SK-N-SH (cell line): ENCODE results near the gene HS6ST3.

Experiments used
- CHD2 ChIP-seq: fragments of 150-350 bp; IDR thresholded peaks from 2 replicates; pipeline ENCODE4 v1.6.1; 2018; ENCODE audit warnings: low read length; ENCODE audit not compliant: partially characterized antibody
- EZH2phosphoT487 ChIP-seq: fragments of 200-600 bp; sonication (generic); IDR thresholded peaks from 2 replicates; pipeline ENCODE4 v1.6.1; 2017; ENCODE audit warnings: low read depth, mixed run types, mild to moderate bottlenecking, antibody characterized with exemption, moderate library complexity, borderline replicate concordance
- GATA2 ChIP-seq: sonication (generic); formaldehyde crosslinking; IDR thresholded peaks from 2 replicates; pipeline ENCODE4 v1.5.0; 2020; ENCODE audit warnings: mild to moderate bottlenecking, missing genetic modification reagents
- JUND ChIP-seq: IDR thresholded peaks from 2 replicates; pipeline ENCODE4 v1.4.0; 2012
- POLR2AphosphoS5 ChIP-seq: IDR thresholded peaks from 2 replicates; pipeline ENCODE4 v1.6.1; 2012; ENCODE audit warnings: low read depth, low read length
- RCOR1 ChIP-seq: fragments of 150-350 bp; IDR thresholded peaks from 2 replicates; pipeline ENCODE4 v1.6.1; 2017; ENCODE audit warnings: antibody characterized with exemption, low read length
- RXRA ChIP-seq: IDR thresholded peaks from 2 replicates; pipeline ENCODE4 v1.4.0; 2012; ENCODE audit warnings: low read depth, mild to moderate bottlenecking, borderline replicate concordance
- TAF1 ChIP-seq: IDR thresholded peaks from 2 replicates; pipeline ENCODE4 v1.6.1; 2012; ENCODE audit warnings: low read depth, mild to moderate bottlenecking, low read length, moderate library complexity, borderline replicate concordance
- YY1 ChIP-seq: IDR thresholded peaks from 2 replicates; pipeline ENCODE4 v1.4.0; 2012; ENCODE audit warnings: low read depth, mild to moderate bottlenecking
- TF ChIP-seq, protein P1 (sequence below): IDR thresholded peaks from 2 replicates; pipeline ENCODE4 v1.6.1; 2012; ENCODE audit warnings: mild to moderate bottlenecking, low read depth, low read length, moderate library complexity
- TF ChIP-seq, protein P2 (sequence below): IDR thresholded peaks from 2 replicates; pipeline ENCODE4 v1.4.0; 2012; ENCODE audit warnings: low read depth
- TF ChIP-seq, protein P3 (sequence below): fragments of 200-600 bp; sonication (generic); IDR thresholded peaks from 2 replicates; pipeline ENCODE4 v1.6.1; 2017; ENCODE audit warnings: antibody characterized with exemption, mild to moderate bottlenecking, moderate library complexity

DNA sequence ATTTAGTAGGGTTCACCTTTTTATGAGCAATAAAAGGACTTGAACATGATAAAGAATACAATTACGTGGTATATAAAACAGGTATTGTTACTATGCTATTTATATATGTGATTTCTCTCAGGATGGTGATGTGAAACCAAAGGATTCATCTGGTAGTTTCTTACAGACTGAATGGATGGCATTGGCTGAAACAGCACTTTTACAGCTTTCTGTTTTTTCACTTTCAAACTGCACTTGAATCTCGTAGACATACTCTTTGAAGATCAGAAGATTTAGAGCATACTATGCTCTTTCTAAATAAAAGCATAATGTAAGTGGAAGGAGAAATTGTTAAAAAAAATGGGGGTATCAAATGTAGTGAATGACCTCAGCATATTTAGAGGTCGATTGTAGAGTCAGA lies 354.8 kb downstream of the HS6ST3 start:
- TF ChIP-seq YY1: no peak
- TF ChIP-seq, protein P1, sequence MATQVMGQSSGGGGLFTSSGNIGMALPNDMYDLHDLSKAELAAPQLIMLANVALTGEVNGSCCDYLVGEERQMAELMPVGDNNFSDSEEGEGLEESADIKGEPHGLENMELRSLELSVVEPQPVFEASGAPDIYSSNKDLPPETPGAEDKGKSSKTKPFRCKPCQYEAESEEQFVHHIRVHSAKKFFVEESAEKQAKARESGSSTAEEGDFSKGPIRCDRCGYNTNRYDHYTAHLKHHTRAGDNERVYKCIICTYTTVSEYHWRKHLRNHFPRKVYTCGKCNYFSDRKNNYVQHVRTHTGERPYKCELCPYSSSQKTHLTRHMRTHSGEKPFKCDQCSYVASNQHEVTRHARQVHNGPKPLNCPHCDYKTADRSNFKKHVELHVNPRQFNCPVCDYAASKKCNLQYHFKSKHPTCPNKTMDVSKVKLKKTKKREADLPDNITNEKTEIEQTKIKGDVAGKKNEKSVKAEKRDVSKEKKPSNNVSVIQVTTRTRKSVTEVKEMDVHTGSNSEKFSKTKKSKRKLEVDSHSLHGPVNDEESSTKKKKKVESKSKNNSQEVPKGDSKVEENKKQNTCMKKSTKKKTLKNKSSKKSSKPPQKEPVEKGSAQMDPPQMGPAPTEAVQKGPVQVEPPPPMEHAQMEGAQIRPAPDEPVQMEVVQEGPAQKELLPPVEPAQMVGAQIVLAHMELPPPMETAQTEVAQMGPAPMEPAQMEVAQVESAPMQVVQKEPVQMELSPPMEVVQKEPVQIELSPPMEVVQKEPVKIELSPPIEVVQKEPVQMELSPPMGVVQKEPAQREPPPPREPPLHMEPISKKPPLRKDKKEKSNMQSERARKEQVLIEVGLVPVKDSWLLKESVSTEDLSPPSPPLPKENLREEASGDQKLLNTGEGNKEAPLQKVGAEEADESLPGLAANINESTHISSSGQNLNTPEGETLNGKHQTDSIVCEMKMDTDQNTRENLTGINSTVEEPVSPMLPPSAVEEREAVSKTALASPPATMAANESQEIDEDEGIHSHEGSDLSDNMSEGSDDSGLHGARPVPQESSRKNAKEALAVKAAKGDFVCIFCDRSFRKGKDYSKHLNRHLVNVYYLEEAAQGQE: no peak
- no peak for TF ChIP-seq TAF1
- TF ChIP-seq, protein P2, sequence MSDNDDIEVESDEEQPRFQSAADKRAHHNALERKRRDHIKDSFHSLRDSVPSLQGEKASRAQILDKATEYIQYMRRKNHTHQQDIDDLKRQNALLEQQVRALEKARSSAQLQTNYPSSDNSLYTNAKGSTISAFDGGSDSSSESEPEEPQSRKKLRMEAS: no peak
- TF ChIP-seq GATA2: no peak
- no peak for TF ChIP-seq RXRA
- TF ChIP-seq, protein P3, sequence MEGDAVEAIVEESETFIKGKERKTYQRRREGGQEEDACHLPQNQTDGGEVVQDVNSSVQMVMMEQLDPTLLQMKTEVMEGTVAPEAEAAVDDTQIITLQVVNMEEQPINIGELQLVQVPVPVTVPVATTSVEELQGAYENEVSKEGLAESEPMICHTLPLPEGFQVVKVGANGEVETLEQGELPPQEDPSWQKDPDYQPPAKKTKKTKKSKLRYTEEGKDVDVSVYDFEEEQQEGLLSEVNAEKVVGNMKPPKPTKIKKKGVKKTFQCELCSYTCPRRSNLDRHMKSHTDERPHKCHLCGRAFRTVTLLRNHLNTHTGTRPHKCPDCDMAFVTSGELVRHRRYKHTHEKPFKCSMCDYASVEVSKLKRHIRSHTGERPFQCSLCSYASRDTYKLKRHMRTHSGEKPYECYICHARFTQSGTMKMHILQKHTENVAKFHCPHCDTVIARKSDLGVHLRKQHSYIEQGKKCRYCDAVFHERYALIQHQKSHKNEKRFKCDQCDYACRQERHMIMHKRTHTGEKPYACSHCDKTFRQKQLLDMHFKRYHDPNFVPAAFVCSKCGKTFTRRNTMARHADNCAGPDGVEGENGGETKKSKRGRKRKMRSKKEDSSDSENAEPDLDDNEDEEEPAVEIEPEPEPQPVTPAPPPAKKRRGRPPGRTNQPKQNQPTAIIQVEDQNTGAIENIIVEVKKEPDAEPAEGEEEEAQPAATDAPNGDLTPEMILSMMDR: no peak
- no peak for TF ChIP-seq EZH2phosphoT487
- TF ChIP-seq RCOR1: no peak
- TF ChIP-seq CHD2: no peak
- no peak for TF ChIP-seq POLR2AphosphoS5
- no peak for TF ChIP-seq JUND
